Activated CD4-positive, alpha-beta memory T cell treated with anti-CD3 and anti-CD28 coated beads, Interleukin-2, amount 10 ng/mL, durations not matched to agents 7 days and 5 days (primary cell): ENCODE measurements around the gene INSRR. TPM values are rescaled to one million over a fixed set of nuclear protein-coding genes. Genes with fewer than 3 reads are reported as not detected.
A peak's percentile ranks its signal among the peaks of the same experiment; 100 is the strongest.

Experiments used
- CTCF ChIA-PET: fragments of 350-600 bp; sonication (Branson Sonifier 250); formaldehyde crosslinking; loops from one replicate; lab custom pipeline; 2021; ENCODE audit warnings: antibody characterized with exemption, inconsistent platforms; lab: Charles Lee
- POLR2A ChIA-PET: fragments of 350-600 bp; sonication (Branson Sonifier 250); formaldehyde crosslinking; loops from one replicate; lab custom pipeline; 2021; ENCODE audit warnings: antibody characterized with exemption; lab: Charles Lee
- DNase-seq: peaks from one replicate; pipeline ENCODE4 v3.0.0-alpha.2; 2020
- H3K27ac Mint-ChIP-seq: one replicate; pipeline ENCODE4 v1.8.0; 2021; ENCODE audit warnings: mild to moderate bottlenecking, mixed read lengths
- H3K27me3 Mint-ChIP-seq: one replicate; pipeline ENCODE4 v1.8.0; 2021; ENCODE audit warnings: mixed read lengths
- H3K36me3 Mint-ChIP-seq: one replicate; pipeline ENCODE4 v1.8.0; 2021; ENCODE audit warnings: low read depth, mixed read lengths
- H3K4me1 Mint-ChIP-seq: one replicate; pipeline ENCODE4 v1.8.0; 2021; ENCODE audit warnings: mixed read lengths
- H3K4me3 Mint-ChIP-seq: one replicate; pipeline ENCODE4 v1.8.0; 2021; ENCODE audit warnings: mild to moderate bottlenecking, mixed read lengths
- H3K9me3 Mint-ChIP-seq: one replicate; pipeline ENCODE4 v1.8.0; 2021; ENCODE audit warnings: mixed read lengths
- total RNA-seq, 2 experiments: library from RNA; stranded (reverse); gene quantifications; one replicate each; pipeline ENCODE4 v1.2.3, GENCODE V29; 2021

The INSRR gene
- total RNA-seq, 2 experiments from 2014 or later, result 0.08 to 0.13 TPM

- Mint-ChIP-seq H3K36me3 (no peaks in the 10 kb centered on the region), H3K4me3 (peak overlapping the region; percentile 49), H3K27me3 (peaks cover 56% of the 10 kb centered on the region), H3K4me1 (peaks cover 22% of the 10 kb centered on the region), H3K27ac (no peak overlapping the region), H3K9me3 (no peaks in the 10 kb centered on the region)
- peak; percentile 87 for DNase-seq
- ChIA-PET CTCF (interaction anchor here (0.6 to 8.1 kb wide), 28 partner anchors 9 to 264 kb away, joined by 3 to 112 read pairs (median 5); partner anchors contain the start of genes CRABP2, INSRR, ISG20L2 and METTL25B), POLR2A (interaction anchor here (0.6 to 0.7 kb wide), 2 partner anchors 31 to 164 kb away, joined by 3 read pairs; partner anchors contain the start of gene ISG20L2)
These were observed 33.5 kb upstream of the INSRR start for GRCh38 chr1:156892190-156893047.

GRCh38 chr1:156889802-156890580, 31.1 kb upstream of the INSRR start:
- no peak overlapping the region for H3K4me3 Mint-ChIP-seq
- POLR2A ChIA-PET, result interaction anchor here (1.5 kb wide), 2 partner anchors 27 to 89 kb away, joined by 3 to 7 read pairs; no protein-coding TSS in a partner anchor
- peaks cover 58% of the 10 kb centered on the region for H3K27me3 Mint-ChIP-seq
- no peak overlapping the region for H3K27ac Mint-ChIP-seq
- no peaks in the 10 kb centered on the region for H3K9me3 Mint-ChIP-seq
- CTCF ChIA-PET, result interaction anchor here (0.6 to 8.1 kb wide), 34 partner anchors 9 to 226 kb away, joined by 3 to 112 read pairs (median 4); partner anchors contain the start of genes INSRR, ISG20L2, METTL25B and NTRK1
- no peaks in the 10 kb centered on the region for H3K36me3 Mint-ChIP-seq
- peak; percentile 69 for DNase-seq
- peaks cover 22% of the 10 kb centered on the region for H3K4me1 Mint-ChIP-seq

GRCh38 chr1:156887734-156888133, 28.8 kb upstream of the INSRR start:
- Mint-ChIP-seq H3K27me3 (peaks cover 52% of the 10 kb centered on the region), H3K4me3 (no peak overlapping the region), H3K27ac (no peak overlapping the region), H3K4me1 (peaks cover 13% of the 10 kb centered on the region), H3K9me3 (no peaks in the 10 kb centered on the region), H3K36me3 (no peaks in the 10 kb centered on the region)
- ChIA-PET CTCF (interaction anchor here (5.1 to 8.1 kb wide), 2 partner anchors 49 to 91 kb away, joined by 67 to 112 read pairs; no protein-coding TSS in a partner anchor), POLR2A (no interaction called here)
- DNase-seq, result no peak

GRCh38 chr1:156887317-156887716, 28.4 kb upstream of the INSRR start:
- DNase-seq, result no peak
- peaks cover 51% of the 10 kb centered on the region for H3K27me3 Mint-ChIP-seq
- H3K27ac Mint-ChIP-seq, result no peak overlapping the region
- H3K9me3 Mint-ChIP-seq, result no peaks in the 10 kb centered on the region
- H3K4me3 Mint-ChIP-seq, result no peak overlapping the region
- ChIA-PET POLR2A (no interaction called here), CTCF (interaction anchor here (0.9 to 8.1 kb wide), 2 partner anchors 27 to 90 kb away, joined by 3 to 112 read pairs; no protein-coding TSS in a partner anchor)
- no peaks in the 10 kb centered on the region for H3K36me3 Mint-ChIP-seq
- H3K4me1 Mint-ChIP-seq, result peaks cover 11% of the 10 kb centered on the region

GRCh38 chr1:156886583-156887281, 27.8 kb upstream of the INSRR start:
- ChIA-PET POLR2A (no interaction called here), CTCF (interaction anchor here (0.9 to 8.1 kb wide), 3 partner anchors 27 to 161 kb away, joined by 3 to 112 read pairs (median 5); no protein-coding TSS in a partner anchor)
- Mint-ChIP-seq H3K36me3 (no peaks in the 10 kb centered on the region), H3K4me3 (no peak overlapping the region), H3K27me3 (peaks cover 46% of the 10 kb centered on the region), H3K27ac (no peak overlapping the region), H3K9me3 (no peaks in the 10 kb centered on the region), H3K4me1 (peaks cover 5% of the 10 kb centered on the region)
- no peak for DNase-seq

GRCh38 chr1:156885880-156886355, 27.0 kb upstream of the INSRR start:
- ChIA-PET POLR2A (no interaction called here), CTCF (interaction anchor here (1.7 to 8.1 kb wide), 2 partner anchors 89 to 160 kb away, joined by 5 to 112 read pairs; no protein-coding TSS in a partner anchor)
- H3K27me3 Mint-ChIP-seq, result peaks cover 39% of the 10 kb centered on the region
- peaks cover 2% of the 10 kb centered on the region for H3K4me1 Mint-ChIP-seq
- no peaks in the 10 kb centered on the region for H3K9me3 Mint-ChIP-seq
- no peak overlapping the region for H3K27ac Mint-ChIP-seq
- no peak for DNase-seq
- no peaks in the 10 kb centered on the region for H3K36me3 Mint-ChIP-seq
- no peak overlapping the region for H3K4me3 Mint-ChIP-seq

- Mint-ChIP-seq H3K9me3 (no peaks in the 10 kb centered on the region), H3K4me3 (no peak overlapping the region), H3K36me3 (no peaks in the 10 kb centered on the region), H3K4me1 (peaks cover 2% of the 10 kb centered on the region), H3K27me3 (peaks cover 38% of the 10 kb centered on the region), H3K27ac (no peak overlapping the region)
- no peak for DNase-seq
- POLR2A ChIA-PET, result no interaction called here
- CTCF ChIA-PET, result interaction anchor here (1.7 kb wide), 1 partner anchor 159 kb away, joined by 5 read pairs; no protein-coding TSS in a partner anchor
These were observed 26.4 kb upstream of the INSRR start for GRCh38 chr1:156885314-156885713.

- DNase-seq, result no peak
- H3K9me3 Mint-ChIP-seq, result no peaks in the 10 kb centered on the region
- H3K36me3 Mint-ChIP-seq, result no peaks in the 10 kb centered on the region
- CTCF ChIA-PET, result interaction anchor here (1.1 to 1.5 kb wide), 3 partner anchors 8 to 46 kb away, joined by 3 to 6 read pairs (median 4); partner anchors contain the start of gene NTRK1
- H3K27ac Mint-ChIP-seq, result no peak overlapping the region
- peaks cover 37% of the 10 kb centered on the region for H3K27me3 Mint-ChIP-seq
- no peak overlapping the region for H3K4me3 Mint-ChIP-seq
- POLR2A ChIA-PET, result no interaction called here
- no peaks in the 10 kb centered on the region for H3K4me1 Mint-ChIP-seq
These were observed 25.8 kb upstream of the INSRR start for GRCh38 chr1:156884560-156885184.

GRCh38 chr1:156883919-156884318, 25.0 kb upstream of the INSRR start:
- ChIA-PET CTCF (interaction anchor here (1.0 to 1.5 kb wide), 4 partner anchors 8 to 45 kb away, joined by 3 to 6 read pairs (median 4); partner anchors contain the start of gene NTRK1), POLR2A (no interaction called here)
- no peak for DNase-seq
- Mint-ChIP-seq H3K4me3 (no peak overlapping the region), H3K4me1 (no peaks in the 10 kb centered on the region), H3K36me3 (no peaks in the 10 kb centered on the region), H3K9me3 (no peaks in the 10 kb centered on the region), H3K27ac (no peak overlapping the region), H3K27me3 (peaks cover 37% of the 10 kb centered on the region)

- H3K27me3 Mint-ChIP-seq, result peaks cover 43% of the 10 kb centered on the region
- no peaks in the 10 kb centered on the region for H3K9me3 Mint-ChIP-seq
- ChIA-PET POLR2A (interaction anchor here (1.1 kb wide), 1 partner anchor 81 kb away, joined by 3 read pairs; no protein-coding TSS in a partner anchor), CTCF (interaction anchor here (2.5 kb wide), 1 partner anchor 10 kb away, joined by 11 read pairs; no protein-coding TSS in a partner anchor)
- no peak for DNase-seq
- H3K36me3 Mint-ChIP-seq, result no peaks in the 10 kb centered on the region
- no peak overlapping the region for H3K4me3 Mint-ChIP-seq
- H3K27ac Mint-ChIP-seq, result no peak overlapping the region
- no peaks in the 10 kb centered on the region for H3K4me1 Mint-ChIP-seq
These were observed 23.6 kb upstream of the INSRR start for GRCh38 chr1:156882543-156882942.

- Mint-ChIP-seq H3K27ac (no peak overlapping the region), H3K4me3 (no peak overlapping the region), H3K4me1 (no peaks in the 10 kb centered on the region), H3K9me3 (no peaks in the 10 kb centered on the region), H3K27me3 (peaks cover 44% of the 10 kb centered on the region), H3K36me3 (no peaks in the 10 kb centered on the region)
- POLR2A ChIA-PET, result interaction anchor here (1.1 kb wide), 1 partner anchor 80 kb away, joined by 3 read pairs; no protein-coding TSS in a partner anchor
- no peak for DNase-seq
- CTCF ChIA-PET, result interaction anchor here (0.9 to 2.5 kb wide), 3 partner anchors 8 to 43 kb away, joined by 3 to 11 read pairs (median 4); no protein-coding TSS in a partner anchor
These were observed 22.7 kb upstream of the INSRR start for GRCh38 chr1:156881663-156882062.
